ENCODE measurements around the gene RASAL2. TPM values are rescaled to one million over a fixed set of nuclear protein-coding genes. Genes with fewer than 3 reads are reported as not detected.
A peak's percentile ranks its signal among the peaks of the same experiment; 100 is the strongest.

The RASAL2 gene
- total RNA-seq, 1 experiment from 2014 or later, result 22.2 TPM

DNA sequence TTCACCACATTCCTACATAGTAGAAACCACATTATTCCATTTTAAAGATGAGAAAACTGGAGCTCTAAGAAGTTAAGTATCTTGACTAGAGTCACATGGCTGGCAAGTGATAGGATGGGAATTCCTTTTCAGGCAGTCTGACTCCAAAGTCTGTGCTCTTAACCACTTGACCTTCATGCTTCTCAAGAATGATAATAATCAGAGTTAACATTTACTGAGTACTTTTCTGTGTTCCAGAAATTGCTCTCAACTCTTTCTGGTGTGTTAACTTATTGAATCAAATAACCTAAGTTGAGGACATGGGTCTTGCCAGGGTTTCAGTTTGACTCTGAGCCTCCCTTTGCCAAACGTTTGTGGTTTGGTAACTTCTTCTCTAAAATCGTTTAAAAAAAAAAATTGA is 169.4 kb downstream of the RASAL2 start:
- no CpG with 5 or more reads among the region's 2 CpGs for WGBS (ENCODE audit: extremely low coverage, insufficient read length, low lambda C conversion rate)
- no peaks in the 10 kb centered on the region for H3K9me3 ChIP-seq (ENCODE audit: control insufficient read depth, low read depth, low read length)

More for the DNA sequence above, 169.4 kb downstream of the RASAL2 start:
- H2BK120ac ChIP-seq (ENCODE audit: low read depth, low read length, poor library complexity, severe bottlenecking), result no peak overlapping the region
- H3K79me2 ChIP-seq (ENCODE audit: insufficient read depth, low read length), result peaks cover 2% of the 10 kb centered on the region; the same call in 1 of the 2 replicates
- no peak overlapping the region for H3K56ac ChIP-seq (ENCODE audit: insufficient read length, low read depth, low read length)
- H3K23ac ChIP-seq (ENCODE audit: insufficient read length, low read depth, low read length), result no peak overlapping the region
- peak overlapping the region; percentile 61 to 95 (median 74); a peak in 5 of 7 replicates for H3K27ac Mint-ChIP-seq
- no peaks in the 10 kb centered on the region for H3K27me3 ChIP-seq (ENCODE audit: insufficient read depth, low read length)
- H3K14ac ChIP-seq (ENCODE audit: insufficient read depth, low read length), result no peak overlapping the region
- no peaks in the 10 kb centered on the region for H3K27me3 Mint-ChIP-seq (ENCODE audit: low read depth)
- H4K20me1 ChIP-seq (ENCODE audit: control insufficient read depth, insufficient read depth, insufficient read length), result no peaks in the 10 kb centered on the region
- no peak overlapping the region for H2BK15ac ChIP-seq (ENCODE audit: low read depth, low read length)
- H3T11ph ChIP-seq (ENCODE audit: low read length), result no peak overlapping the region
- no peak overlapping the region for H3K27ac ChIP-seq (ENCODE audit: insufficient read length, low read depth, low read length)
- H3K23me2 ChIP-seq (ENCODE audit: insufficient read length, low read depth, low read length, poor library complexity, severe bottlenecking), result no peaks in the 10 kb centered on the region
- no peak overlapping the region for H3K9ac ChIP-seq (ENCODE audit: extremely low read depth, insufficient read length, low read length)
- TF ChIP-seq, protein P1, sequence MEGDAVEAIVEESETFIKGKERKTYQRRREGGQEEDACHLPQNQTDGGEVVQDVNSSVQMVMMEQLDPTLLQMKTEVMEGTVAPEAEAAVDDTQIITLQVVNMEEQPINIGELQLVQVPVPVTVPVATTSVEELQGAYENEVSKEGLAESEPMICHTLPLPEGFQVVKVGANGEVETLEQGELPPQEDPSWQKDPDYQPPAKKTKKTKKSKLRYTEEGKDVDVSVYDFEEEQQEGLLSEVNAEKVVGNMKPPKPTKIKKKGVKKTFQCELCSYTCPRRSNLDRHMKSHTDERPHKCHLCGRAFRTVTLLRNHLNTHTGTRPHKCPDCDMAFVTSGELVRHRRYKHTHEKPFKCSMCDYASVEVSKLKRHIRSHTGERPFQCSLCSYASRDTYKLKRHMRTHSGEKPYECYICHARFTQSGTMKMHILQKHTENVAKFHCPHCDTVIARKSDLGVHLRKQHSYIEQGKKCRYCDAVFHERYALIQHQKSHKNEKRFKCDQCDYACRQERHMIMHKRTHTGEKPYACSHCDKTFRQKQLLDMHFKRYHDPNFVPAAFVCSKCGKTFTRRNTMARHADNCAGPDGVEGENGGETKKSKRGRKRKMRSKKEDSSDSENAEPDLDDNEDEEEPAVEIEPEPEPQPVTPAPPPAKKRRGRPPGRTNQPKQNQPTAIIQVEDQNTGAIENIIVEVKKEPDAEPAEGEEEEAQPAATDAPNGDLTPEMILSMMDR (conservative IDR thresholded peaks at IDR 0.05), result no peak
- peaks cover 2% of the 10 kb centered on the region; the same call in 1 of the 2 replicates for H3K4me1 ChIP-seq (ENCODE audit: insufficient read depth, low read length)
- no peak overlapping the region for H2AFZ ChIP-seq (ENCODE audit: low read length)
- H4K5ac ChIP-seq (ENCODE audit: insufficient read length, low read depth, low read length), result no peak overlapping the region
- no peak overlapping the region for H3K18ac ChIP-seq (ENCODE audit: insufficient read length, low read depth, low read length)
- H2BK20ac ChIP-seq (ENCODE audit: low read depth, low read length, poor library complexity, severe bottlenecking), result no peak overlapping the region
- no peak overlapping the region for H3K4me3 Mint-ChIP-seq
- H3K4ac ChIP-seq (ENCODE audit: low read depth, low read length), result no peak overlapping the region
- no peak for DNase-seq
- H4K8ac ChIP-seq (replicated peaks; ENCODE audit: insufficient read length, low read depth, low read length), result no peak overlapping the region
- H3K36me3 Mint-ChIP-seq (ENCODE audit: insufficient read depth in 1 of 3, low read depth in 3 of 3), result peaks cover 0 to 5% (median 5%) of the 10 kb centered on the region in 3 experiments; a peak in 5 of 7 replicates
- H2BK5ac ChIP-seq (ENCODE audit: insufficient read length, low read length), result no peak overlapping the region
- peaks cover 60 to 68% of the 10 kb centered on the region in 2 experiments for H3K4me1 Mint-ChIP-seq
- H2BK12ac ChIP-seq (ENCODE audit: insufficient read length, low read depth, low read length), result no peak overlapping the region
- H3K4me2 ChIP-seq (ENCODE audit: insufficient read depth, insufficient read length, low read length), result no peak overlapping the region
- no peaks in the 10 kb centered on the region; a peak in 1 of 5 replicates for H3K9me3 Mint-ChIP-seq
- H3K79me1 ChIP-seq (ENCODE audit: insufficient read depth, low read depth, low read length, poor library complexity, severe bottlenecking), result no peaks in the 10 kb centered on the region
- no peak overlapping the region for H2AK5ac ChIP-seq (ENCODE audit: insufficient read length, low read length)
- H4K91ac ChIP-seq (ENCODE audit: insufficient read length, low read depth, low read length), result no peak overlapping the region
